Spinal cord (tissue), 10 donors: ENCODE measurements around the gene NOB1. TPM values are rescaled to one million over a fixed set of nuclear protein-coding genes. Genes with fewer than 3 reads are reported as not detected.
A peak's percentile ranks its signal among the peaks of the same experiment; 100 is the strongest.

Experiments
- DNase-seq, 6 donors: peaks; one replicate each; pipeline versions ENCODE4 v3.0.0 to v3.0.0-alpha.2; 2013 to 2015; ENCODE audit warnings: low spot score in 6 of 6, low read depth in 4 of 6
- H3K27ac ChIP-seq: one replicate; pipeline ENCODE4 v1.5.1; 2013; ENCODE audit warnings: low read depth, low read length, control low read depth
- H3K27me3 ChIP-seq: one replicate; pipeline ENCODE4 v1.6.1; 2013; ENCODE audit warnings: low read length; ENCODE audit not compliant: control insufficient read depth, insufficient read depth
- H3K36me3 ChIP-seq: one replicate; pipeline ENCODE4 v1.6.1; 2013; ENCODE audit warnings: low read length; ENCODE audit not compliant: control insufficient read depth, insufficient read depth
- H3K4me1 ChIP-seq: one replicate; pipeline ENCODE4 v1.6.1; 2013; ENCODE audit warnings: low read length; ENCODE audit not compliant: control insufficient read depth, insufficient read depth
- H3K4me3 ChIP-seq: one replicate; pipeline ENCODE4 v1.5.1; 2013; ENCODE audit warnings: low read depth, low read length, control low read depth
- H3K9me3 ChIP-seq: one replicate; pipeline ENCODE4 v1.6.1; 2013; ENCODE audit warnings: low read length; ENCODE audit not compliant: control insufficient read depth, insufficient read depth
- WGBS: methylation state at CpG from one replicate; pipeline ENCODE4 v1.1.5; 2013; ENCODE audit warnings: missing lambda C conversion rate; ENCODE audit not compliant: insufficient coverage; 5-methylcytosine and 5-hydroxymethylcytosine counted together
- polyA plus RNA-seq, 2 donors: library from polyadenylated mRNA; unstranded; fragments of 120-200 nt; gene quantifications; one replicate each; pipeline ENCODE4 v1.2.1, GENCODE V29; 2013; ENCODE audit not compliant: insufficient read length in 2 of 2
- total RNA-seq, 2 donors: library from RNA; depleted of rRNA in 1 of 2; stranded (reverse); fragments of 120-200 nt in 1 of 2; fragments of >200 nt in 1 of 2; gene quantifications; one replicate each; pipeline versions ENCODE4 v1.2.3 to v1.2.4, GENCODE V29; 2013 to 2014
- donor health status: healthy.

Gene NOB1
- total and polyA plus RNA-seq, 4 donors: 10.8 to 38.7 (median 22.9) TPM

GRCh38 chr16:69725480-69726312, 29.0 kb downstream of the NOB1 start:
- no peaks in the 10 kb centered on the region for H3K36me3 ChIP-seq
- no peak for DNase-seq
- no peaks in the 10 kb centered on the region for H3K9me3 ChIP-seq
- H3K4me3 ChIP-seq: peak overlapping the region; percentile 72
- H3K27me3 ChIP-seq: no peaks in the 10 kb centered on the region
- H3K27ac ChIP-seq: peak overlapping the region; percentile 57
- WGBS: 77% methylated on average over 23 of the region's 32 CpGs
- H3K4me1 ChIP-seq: peaks cover 24% of the 10 kb centered on the region

- DNase-seq: no peak
- H3K4me1 ChIP-seq: peaks cover 24% of the 10 kb centered on the region
- H3K27ac ChIP-seq: no peak overlapping the region
- H3K9me3 ChIP-seq: no peaks in the 10 kb centered on the region
- 61% methylated on average over 6 of the region's 6 CpGs for WGBS
- H3K4me3 ChIP-seq: no peak overlapping the region
- no peaks in the 10 kb centered on the region for H3K36me3 ChIP-seq
- no peaks in the 10 kb centered on the region for H3K27me3 ChIP-seq
These were observed 29.7 kb downstream of the NOB1 start for GRCh38 chr16:69724981-69725479.

- Histone ChIP-seq H3K36me3 (no peaks in the 10 kb centered on the region), H3K27ac (no peak overlapping the region), H3K9me3 (no peaks in the 10 kb centered on the region), H3K4me1 (peaks cover 24% of the 10 kb centered on the region), H3K27me3 (no peaks in the 10 kb centered on the region), H3K4me3 (no peak overlapping the region)
- WGBS: 92% methylated on average over 1 of the region's 2 CpGs
- DNase-seq: no peak
These were observed 30.3 kb downstream of the NOB1 start for GRCh38 chr16:69724414-69724873.

- H3K9me3 ChIP-seq: no peaks in the 10 kb centered on the region
- peaks cover 15% of the 10 kb centered on the region for H3K4me1 ChIP-seq
- H3K36me3 ChIP-seq: peaks cover 5% of the 10 kb centered on the region
- H3K4me3 ChIP-seq: no peak overlapping the region
- DNase-seq: no peak
- WGBS: 100% methylated on average over 3 of the region's 6 CpGs
- no peaks in the 10 kb centered on the region for H3K27me3 ChIP-seq
- H3K27ac ChIP-seq: no peak overlapping the region
These were observed 33.2 kb downstream of the NOB1 start for GRCh38 chr16:69721441-69721957.

GRCh38 chr16:69720822-69721430, 33.8 kb downstream of the NOB1 start:
- H3K27me3 ChIP-seq: no peaks in the 10 kb centered on the region
- H3K9me3 ChIP-seq: no peaks in the 10 kb centered on the region
- no peak overlapping the region for H3K4me3 ChIP-seq
- WGBS: 97% methylated on average over 6 of the region's 10 CpGs
- peaks cover 9% of the 10 kb centered on the region for H3K4me1 ChIP-seq
- H3K27ac ChIP-seq: no peak overlapping the region
- peaks cover 5% of the 10 kb centered on the region for H3K36me3 ChIP-seq
- DNase-seq: no peak

GRCh38 chr16:69718111-69718764, 36.5 kb downstream of the NOB1 start:
- Histone ChIP-seq H3K4me1 (no peaks in the 10 kb centered on the region), H3K4me3 (no peak overlapping the region), H3K36me3 (peaks cover 12% of the 10 kb centered on the region), H3K27me3 (no peaks in the 10 kb centered on the region), H3K9me3 (no peaks in the 10 kb centered on the region), H3K27ac (no peak overlapping the region)
- 93% methylated on average over 4 of the region's 10 CpGs for WGBS
- no peak for DNase-seq

- WGBS: 39% methylated on average over 3 of the region's 6 CpGs
These were observed 37.7 kb downstream of the NOB1 start for GRCh38 chr16:69717066-69717465.

GRCh38 chr16:69712914-69713581, 41.7 kb downstream of the NOB1 start:
- 89% methylated on average over 5 of the region's 9 CpGs for WGBS
- Histone ChIP-seq H3K27me3 (no peaks in the 10 kb centered on the region), H3K27ac (no peak overlapping the region), H3K9me3 (no peaks in the 10 kb centered on the region), H3K4me3 (no peak overlapping the region), H3K36me3 (peaks cover 24% of the 10 kb centered on the region), H3K4me1 (no peaks in the 10 kb centered on the region)
- no peak for DNase-seq

More at GRCh38 chr16:69717066-69717465, 37.7 kb downstream of the NOB1 start:
- peak in 2 of 6 donors; percentile 9 to 34 for DNase-seq
- H3K4me1 ChIP-seq: no peaks in the 10 kb centered on the region
- no peak overlapping the region for H3K27ac ChIP-seq
- no peaks in the 10 kb centered on the region for H3K9me3 ChIP-seq
- peaks cover 21% of the 10 kb centered on the region for H3K36me3 ChIP-seq
- no peaks in the 10 kb centered on the region for H3K27me3 ChIP-seq
- no peak overlapping the region for H3K4me3 ChIP-seq

- Histone ChIP-seq H3K27me3 (no peaks in the 10 kb centered on the region), H3K9me3 (no peaks in the 10 kb centered on the region), H3K4me3 (no peak overlapping the region), H3K27ac (no peak overlapping the region), H3K36me3 (peaks cover 24% of the 10 kb centered on the region), H3K4me1 (no peaks in the 10 kb centered on the region)
- WGBS: 88% methylated on average over 4 of the region's 4 CpGs
- no peak for DNase-seq
These were observed 42.4 kb downstream of the NOB1 start for GRCh38 chr16:69712277-69712676.
